ENCODE measurements around the gene CFAP20DC.
"Not testable (repeated sequence)": the region's sequence is repeated elsewhere in the genome, so short reads cannot be mapped to it uniquely, and the experiment has no call there.

The CFAP20DC gene

GRCh38 chr3:59049671-59050331 lies at the start of gene CFAP20DC:
Gene CFAP20DC (minus strand): TSS chr3:59050025. CDS start chr3:59049631, 394 bp downstream.
- peak within 1 kb of the TSS; percentile 66 to 70 for H3K27ac ChIP-seq
- intact Hi-C loops (cut with DNase I; ENCODE audit: low total_unique reads): no loop called here
- TF ChIP-seq CTCF (IDR thresholded peaks at IDR 0.05): no peak

GRCh38 chr3:59098516-59098915 lies 48.7 kb upstream of the CFAP20DC start:
- H3K4me3 ChIP-seq; H3K9me3 ChIP-seq; H3K4me1 ChIP-seq; H3K36me3 ChIP-seq; DNase-seq; intact Hi-C loops (cut with DNase I; ENCODE audit: low total_unique reads); H3K27me3 ChIP-seq; H3K27ac ChIP-seq: not testable (repeated sequence)

More at GRCh38 chr3:59049671-59050331, at the start of gene CFAP20DC:
- Histone ChIP-seq H3K4me3 (peak within 1 kb of the TSS; percentile 56 to 73), H3K27me3 (no peaks in the 10 kb centered on the region), H3K4me1 (peaks cover 0 to 7% (median 2%) of the 10 kb centered on the region in 4 donors), H3K9me3 (no peaks in the 10 kb centered on the region), H3K36me3 (no peaks in the 10 kb centered on the region)
- peak; percentile 80 to 89 for DNase-seq

- TF ChIP-seq CTCF (IDR thresholded peaks at IDR 0.05): no peak
- DNase-seq: no peak
- no peak overlapping the region for H3K4me3 ChIP-seq
- no peak overlapping the region for H3K27ac ChIP-seq
- intact Hi-C loops (cut with DNase I; ENCODE audit: low total_unique reads): no loop called here
- H3K36me3 ChIP-seq: no peaks in the 10 kb centered on the region
- no peaks in the 10 kb centered on the region for H3K4me1 ChIP-seq
- no peaks in the 10 kb centered on the region for H3K27me3 ChIP-seq
- no peaks in the 10 kb centered on the region for H3K9me3 ChIP-seq
These were observed 44.6 kb upstream of the CFAP20DC start for GRCh38 chr3:59094446-59094845.

GRCh38 chr3:59093521-59093920 lies 43.7 kb upstream of the CFAP20DC start:
- no peaks in the 10 kb centered on the region for H3K4me1 ChIP-seq
- H3K27me3 ChIP-seq: no peaks in the 10 kb centered on the region
- H3K4me3 ChIP-seq: no peak overlapping the region
- no peaks in the 10 kb centered on the region for H3K36me3 ChIP-seq
- intact Hi-C loops (cut with DNase I; ENCODE audit: low total_unique reads): no loop called here
- no peak for DNase-seq
- no peak for TF ChIP-seq CTCF (IDR thresholded peaks at IDR 0.05)
- no peak overlapping the region for H3K27ac ChIP-seq
- H3K9me3 ChIP-seq: no peaks in the 10 kb centered on the region

GRCh38 chr3:59088761-59089160 lies 38.9 kb upstream of the CFAP20DC start:
- no peak overlapping the region for H3K27ac ChIP-seq
- no peak for DNase-seq
- intact Hi-C loops (cut with DNase I; ENCODE audit: low total_unique reads): no loop called here
- H3K9me3 ChIP-seq: no peaks in the 10 kb centered on the region
- H3K4me3 ChIP-seq: no peak overlapping the region
- H3K36me3 ChIP-seq: no peaks in the 10 kb centered on the region
- no peak for TF ChIP-seq CTCF (IDR thresholded peaks at IDR 0.05)
- H3K4me1 ChIP-seq: no peaks in the 10 kb centered on the region
- H3K27me3 ChIP-seq: no peaks in the 10 kb centered on the region

GRCh38 chr3:59085976-59086375 lies 36.2 kb upstream of the CFAP20DC start:
- Histone ChIP-seq H3K9me3 (no peaks in the 10 kb centered on the region), H3K4me1 (no peaks in the 10 kb centered on the region), H3K4me3 (no peak overlapping the region), H3K27me3 (no peaks in the 10 kb centered on the region), H3K36me3 (no peaks in the 10 kb centered on the region), H3K27ac (no peak overlapping the region)
- intact Hi-C loops (cut with DNase I; ENCODE audit: low total_unique reads): no loop called here
- TF ChIP-seq CTCF (IDR thresholded peaks at IDR 0.05): no peak
- no peak for DNase-seq
